Colonic mucosa (tissue), 4 donors: Measurements from ENCODE around the gene MYO1G. TPM values are rescaled to one million over a fixed set of nuclear protein-coding genes. Genes with fewer than 3 reads are reported as not detected.

Source experiments
- DNase-seq: peaks from one replicate; pipeline ENCODE4 v3.0.0-alpha.2; 2020
- H3K27ac ChIP-seq: fragments of 200-600 bp; one replicate; pipeline ENCODE4 v1.8.0; 2021
- H3K27me3 ChIP-seq: fragments of 200-600 bp; one replicate; pipeline ENCODE4 v1.8.0; 2021
- H3K36me3 ChIP-seq: fragments of 200-600 bp; one replicate; pipeline ENCODE4 v1.8.0; 2021
- H3K4me1 ChIP-seq: fragments of 200-600 bp; one replicate; pipeline ENCODE4 v1.8.0; 2021; ENCODE audit warnings: mild to moderate bottlenecking
- H3K4me3 ChIP-seq: fragments of 200-600 bp; one replicate; pipeline ENCODE4 v1.8.0; 2021
- H3K9ac ChIP-seq, 2 donors: one replicate each; pipeline ENCODE4 v1.7.0; 2013; ENCODE audit warnings: control low read depth in 2 of 2, low read depth in 2 of 2, low read length in 2 of 2
- H3K9me3 ChIP-seq: fragments of 200-600 bp; one replicate; pipeline ENCODE4 v1.8.0; 2021
- CTCF ChIP-seq: fragments of 200-600 bp; IDR thresholded peaks from one replicate; pipeline ENCODE4 v1.8.0; 2022; ENCODE audit warnings: antibody characterized with exemption, mild to moderate bottlenecking
- intact Hi-C: fragments of 100-400 bp; cut with DNase I; formaldehyde crosslinking; loops from one replicate; pipeline ENCODE4 v1.14.1; 2022
- total RNA-seq, 2 donors: library from RNA; stranded (reverse); fragmentation: NEBNext Ultra II Directional in 1 of 2; extraction: Animal tissue kit (Norgen Biotek cat#: 25700) in 1 of 2; gene quantifications; one replicate each; pipeline ENCODE4 v1.2.1, GENCODE V29; 2021
- donor health status: healthy.
- donor health status: DM: no; HTN: no; CAD: no.
- donor health status: DM: no; HTN: no; CAD: no.

Gene MYO1G
- total RNA-seq, 2 donors from 2014 or later = 2.1 to 3.6 TPM

GRCh38 chr7:44981035-44981706 is 2.4 kb upstream of the MYO1G start:
- H3K9ac ChIP-seq = no peak overlapping the region
- H3K4me1 ChIP-seq = no peaks in the 10 kb centered on the region
- no peaks in the 10 kb centered on the region for H3K36me3 ChIP-seq
- no peak overlapping the region for H3K4me3 ChIP-seq
- intact Hi-C loops = loop anchor here (5.0 kb wide), 1 partner anchor 136 kb away; no protein-coding TSS in a partner anchor
- H3K27ac ChIP-seq = peak overlapping the region; percentile 65
- H3K27me3 ChIP-seq = no peaks in the 10 kb centered on the region
- H3K9me3 ChIP-seq = no peaks in the 10 kb centered on the region
- DNase-seq = no peak
- TF ChIP-seq CTCF = no peak

GRCh38 chr7:44980393-44981034 is 1.7 kb upstream of the MYO1G start:
- no peak for DNase-seq
- no peaks in the 10 kb centered on the region for H3K27me3 ChIP-seq
- no peak overlapping the region for H3K4me3 ChIP-seq
- H3K9me3 ChIP-seq = no peaks in the 10 kb centered on the region
- TF ChIP-seq CTCF = no peak
- no peaks in the 10 kb centered on the region for H3K4me1 ChIP-seq
- H3K9ac ChIP-seq = no peak overlapping the region
- no peaks in the 10 kb centered on the region for H3K36me3 ChIP-seq
- H3K27ac ChIP-seq = peak overlapping the region; percentile 65
- intact Hi-C loops = loop anchor here (5.0 kb wide), 1 partner anchor 137 kb away; no protein-coding TSS in a partner anchor

GRCh38 chr7:44979481-44980392 is 922 bp upstream of the MYO1G start:
- TF ChIP-seq CTCF = no peak
- DNase-seq = no peak

GRCh38 chr7:44977959-44978335 is 868 bp downstream of the MYO1G start:
- no peak for DNase-seq
- peak overlapping the region; percentile 10 for H3K27ac ChIP-seq
- no peaks in the 10 kb centered on the region for H3K27me3 ChIP-seq
- H3K9ac ChIP-seq = peak overlapping the region in 1 of 2 donors; percentile 35
- H3K36me3 ChIP-seq = no peaks in the 10 kb centered on the region
- H3K9me3 ChIP-seq = no peaks in the 10 kb centered on the region
- H3K4me1 ChIP-seq = no peaks in the 10 kb centered on the region
- intact Hi-C loops = loop anchor here (5.0 kb wide), 1 partner anchor 159 kb away; no protein-coding TSS in a partner anchor
- TF ChIP-seq CTCF = no peak
- peak overlapping the region; percentile 21 for H3K4me3 ChIP-seq

More at GRCh38 chr7:44979481-44980392, 922 bp upstream of the MYO1G start:
- peak overlapping the region; percentile 65 for H3K27ac ChIP-seq
- H3K4me1 ChIP-seq = no peaks in the 10 kb centered on the region
- H3K9ac ChIP-seq = peak overlapping the region in 1 of 2 donors; percentile 10
- no peaks in the 10 kb centered on the region for H3K27me3 ChIP-seq
- no peaks in the 10 kb centered on the region for H3K36me3 ChIP-seq
- no peak overlapping the region for H3K4me3 ChIP-seq
- H3K9me3 ChIP-seq = no peaks in the 10 kb centered on the region
- intact Hi-C loops = loop anchor here (5.0 kb wide), 2 partner anchors 138 to 158 kb away; no protein-coding TSS in a partner anchor
